Osteoblast (primary cell): ENCODE measurements around the gene COL4A1. TPM values are rescaled to one million over a fixed set of nuclear protein-coding genes. Genes with fewer than 3 reads are reported as not detected.

Experiments
- DNase-seq: peaks from one replicate; pipeline ENCODE4 v3.0.0; 2011; ENCODE audit warnings: low spot score, mixed read lengths; ENCODE audit not compliant: insufficient read length; ENCODE audit errors: missing footprints
- H2AFZ ChIP-seq: 2 replicates; pipeline ENCODE4 v1.6.0; 2011; ENCODE audit warnings: mild to moderate bottlenecking, low read length
- H3K27ac ChIP-seq: 2 replicates; pipeline ENCODE4 v1.5.1; 2011; ENCODE audit warnings: mild to moderate bottlenecking, low read depth, low read length, moderate library complexity
- H3K27me3 ChIP-seq: 2 replicates; pipeline ENCODE4 v1.6.0; 2012; ENCODE audit warnings: mild to moderate bottlenecking, control low read depth, inconsistent platforms, low read length, moderate library complexity; ENCODE audit not compliant: insufficient read depth
- H3K36me3 ChIP-seq: 2 replicates; pipeline ENCODE4 v1.5.1; 2011; ENCODE audit warnings: mild to moderate bottlenecking, low read length, control low read depth, moderate library complexity; ENCODE audit not compliant: insufficient read depth
- H3K4me1 ChIP-seq: 2 replicates; pipeline ENCODE4 v1.5.1; 2011; ENCODE audit warnings: mild to moderate bottlenecking, low read length, control low read depth, moderate library complexity; ENCODE audit not compliant: insufficient read depth
- H3K4me2 ChIP-seq: 2 replicates; pipeline ENCODE4 v1.6.0; 2011; ENCODE audit warnings: mild to moderate bottlenecking, low read length; ENCODE audit not compliant: insufficient read depth
- H3K4me3 ChIP-seq: fragments of 200-600 bp; sonication (generic); 3 replicates; pipeline ENCODE4 v1.5.1; 2012; ENCODE audit warnings: mild to moderate bottlenecking, low read length, inconsistent platforms; ENCODE audit not compliant: insufficient read depth
- H3K79me2 ChIP-seq: 2 replicates; pipeline ENCODE4 v1.6.0; 2012; ENCODE audit warnings: mild to moderate bottlenecking, low read length, control low read depth, inconsistent platforms; ENCODE audit not compliant: insufficient read depth
- H3K9me3 ChIP-seq: 2 replicates; pipeline ENCODE4 v1.5.1; 2011; ENCODE audit warnings: low read depth, low read length, control low read depth
- H4K20me1 ChIP-seq: 2 replicates; pipeline ENCODE4 v1.6.0; 2012; ENCODE audit warnings: mild to moderate bottlenecking, low read length, control low read depth; ENCODE audit not compliant: insufficient read depth
- total RNA-seq: library from RNA; depleted of rRNA; stranded (reverse); fragments of >200 nt; gene quantifications from 2 replicates; pipeline ENCODE4 v1.2.3, GENCODE V29; 2012
- TF ChIP-seq, protein P1 (sequence below): IDR thresholded peaks from 2 replicates; pipeline ENCODE4 v1.5.1; 2011; ENCODE audit warnings: mild to moderate bottlenecking, low read depth, low read length, moderate library complexity; ENCODE audit errors: extremely low read depth

Gene COL4A1
- total RNA-seq, 1 donor: 412 TPM

DNA sequence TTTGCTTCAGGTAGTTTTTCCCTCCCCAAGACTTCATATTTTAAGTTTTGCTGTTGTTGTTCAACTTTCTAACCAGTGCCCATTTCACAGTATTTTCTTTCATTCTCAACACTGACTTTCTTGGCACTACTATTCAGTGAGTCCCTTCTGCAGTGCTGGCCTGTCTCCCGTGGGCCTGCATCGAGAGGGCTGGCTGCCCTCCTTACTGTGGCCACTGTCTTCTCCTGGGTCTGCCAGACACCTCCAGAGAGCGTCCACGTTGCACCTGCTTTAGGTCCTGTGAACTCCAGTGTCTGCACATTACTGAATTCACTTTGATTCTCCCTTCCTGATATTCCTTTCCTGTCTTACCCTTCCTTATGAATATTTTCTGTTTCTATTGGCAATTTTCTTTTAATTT, 27.3 kb downstream of the COL4A1 start:
- Histone ChIP-seq H3K27ac (no peak overlapping the region), H2AFZ (no peak overlapping the region), H4K20me1 (peaks cover 63% of the 10 kb centered on the region)

DNA sequence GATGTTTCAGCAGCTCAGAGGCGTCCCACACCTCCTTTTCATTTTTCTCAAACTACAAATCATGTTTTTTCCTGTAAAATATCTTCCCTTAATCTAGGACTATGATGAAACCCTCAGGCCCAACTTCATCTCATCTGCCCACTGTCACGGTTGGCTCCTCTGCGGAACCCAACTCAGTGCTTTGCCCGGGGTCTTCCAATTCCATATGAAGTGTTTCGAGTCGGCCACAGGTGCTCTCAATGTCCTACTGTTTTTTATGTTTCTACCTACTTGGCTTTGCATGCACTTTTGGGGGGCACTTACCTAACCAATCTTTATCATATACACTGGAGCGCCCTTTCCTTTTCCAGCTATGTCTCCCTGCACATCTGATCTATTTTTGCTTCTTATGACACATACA, 28.1 kb downstream of the COL4A1 start:
- TF ChIP-seq, protein P1, sequence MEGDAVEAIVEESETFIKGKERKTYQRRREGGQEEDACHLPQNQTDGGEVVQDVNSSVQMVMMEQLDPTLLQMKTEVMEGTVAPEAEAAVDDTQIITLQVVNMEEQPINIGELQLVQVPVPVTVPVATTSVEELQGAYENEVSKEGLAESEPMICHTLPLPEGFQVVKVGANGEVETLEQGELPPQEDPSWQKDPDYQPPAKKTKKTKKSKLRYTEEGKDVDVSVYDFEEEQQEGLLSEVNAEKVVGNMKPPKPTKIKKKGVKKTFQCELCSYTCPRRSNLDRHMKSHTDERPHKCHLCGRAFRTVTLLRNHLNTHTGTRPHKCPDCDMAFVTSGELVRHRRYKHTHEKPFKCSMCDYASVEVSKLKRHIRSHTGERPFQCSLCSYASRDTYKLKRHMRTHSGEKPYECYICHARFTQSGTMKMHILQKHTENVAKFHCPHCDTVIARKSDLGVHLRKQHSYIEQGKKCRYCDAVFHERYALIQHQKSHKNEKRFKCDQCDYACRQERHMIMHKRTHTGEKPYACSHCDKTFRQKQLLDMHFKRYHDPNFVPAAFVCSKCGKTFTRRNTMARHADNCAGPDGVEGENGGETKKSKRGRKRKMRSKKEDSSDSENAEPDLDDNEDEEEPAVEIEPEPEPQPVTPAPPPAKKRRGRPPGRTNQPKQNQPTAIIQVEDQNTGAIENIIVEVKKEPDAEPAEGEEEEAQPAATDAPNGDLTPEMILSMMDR: no peak
- H3K36me3 ChIP-seq: peaks cover 24% of the 10 kb centered on the region
- H2AFZ ChIP-seq: no peak overlapping the region
- peaks cover 63% of the 10 kb centered on the region for H4K20me1 ChIP-seq
- no peaks in the 10 kb centered on the region for H3K27me3 ChIP-seq
- peaks cover 6% of the 10 kb centered on the region for H3K4me1 ChIP-seq
- DNase-seq: no peak
- no peak overlapping the region for H3K4me3 ChIP-seq
- H3K4me2 ChIP-seq: no peak overlapping the region
- peaks cover 88% of the 10 kb centered on the region for H3K79me2 ChIP-seq
- no peaks in the 10 kb centered on the region for H3K9me3 ChIP-seq
- no peak overlapping the region for H3K27ac ChIP-seq

More for the DNA sequence above, 27.3 kb downstream of the COL4A1 start:
- TF ChIP-seq, protein P1: no peak
- Histone ChIP-seq H3K36me3 (peaks cover 24% of the 10 kb centered on the region), H3K79me2 (peaks cover 85% of the 10 kb centered on the region), H3K4me3 (no peak overlapping the region), H3K9me3 (no peaks in the 10 kb centered on the region), H3K4me2 (no peak overlapping the region), H3K27me3 (no peaks in the 10 kb centered on the region), H3K4me1 (peaks cover 14% of the 10 kb centered on the region)
- DNase-seq: no peak

DNA sequence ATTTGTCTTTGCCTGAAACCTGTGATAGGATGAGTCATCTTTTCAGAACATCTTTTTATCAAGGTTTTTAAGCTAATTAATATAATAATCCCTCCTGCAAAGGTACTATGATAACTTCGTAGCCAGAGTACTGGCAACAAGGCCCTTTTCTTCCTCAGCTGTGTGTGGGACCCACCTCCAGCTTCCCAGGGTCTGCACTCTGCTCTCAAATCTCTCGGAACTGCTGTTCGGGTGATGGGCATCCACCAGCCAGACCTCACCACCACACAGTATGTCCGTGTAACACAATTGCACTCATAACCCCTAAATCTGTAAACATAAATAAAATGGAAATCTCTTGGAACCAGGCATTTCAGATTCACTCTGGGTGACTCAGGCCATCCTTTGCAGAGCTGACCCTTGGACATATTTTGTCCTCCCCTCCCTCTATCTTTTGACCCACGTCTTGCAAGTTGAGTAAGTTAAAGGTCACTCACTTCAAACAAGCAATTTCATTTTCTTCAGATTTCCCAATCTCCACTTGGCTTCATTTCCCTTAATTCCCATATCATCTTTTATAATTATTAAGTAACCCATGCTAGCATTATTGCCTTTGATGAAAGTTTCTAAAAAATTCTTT, 29.5 kb downstream of the COL4A1 start:
- Histone ChIP-seq H3K27ac (no peak overlapping the region), H3K27me3 (no peaks in the 10 kb centered on the region), H3K9me3 (no peaks in the 10 kb centered on the region), H3K4me1 (no peaks in the 10 kb centered on the region), H2AFZ (no peak overlapping the region), H3K36me3 (peaks cover 29% of the 10 kb centered on the region), H4K20me1 (peaks cover 55% of the 10 kb centered on the region), H3K79me2 (peaks cover 87% of the 10 kb centered on the region), H3K4me3 (no peak overlapping the region), H3K4me2 (no peak overlapping the region)
- no peak for DNase-seq
- TF ChIP-seq, protein P1: no peak

DNA sequence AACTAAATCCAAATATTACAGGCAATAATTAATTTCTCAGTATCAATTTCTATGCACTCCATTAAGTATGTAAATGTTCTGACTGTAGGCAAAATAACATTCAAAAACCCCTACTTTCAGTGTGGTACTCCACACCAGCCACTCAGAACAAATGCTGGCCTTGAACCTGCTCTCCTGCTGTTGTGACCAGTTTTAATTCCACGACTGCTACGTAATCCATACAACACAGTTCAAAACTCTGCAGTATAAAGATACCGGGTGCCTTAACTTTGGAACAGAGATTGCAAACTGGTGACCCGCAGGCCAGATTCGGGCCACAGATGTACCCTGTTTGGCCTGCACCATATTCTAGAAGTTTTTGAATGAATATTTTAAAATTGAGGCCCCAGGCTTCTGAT, 30.4 kb downstream of the COL4A1 start:
- DNase-seq: no peak
- Histone ChIP-seq H2AFZ (no peak overlapping the region), H3K9me3 (no peaks in the 10 kb centered on the region), H3K27ac (no peak overlapping the region), H3K27me3 (no peaks in the 10 kb centered on the region), H3K36me3 (peaks cover 27% of the 10 kb centered on the region), H3K79me2 (peaks cover 83% of the 10 kb centered on the region), H4K20me1 (peaks cover 46% of the 10 kb centered on the region), H3K4me1 (no peaks in the 10 kb centered on the region), H3K4me3 (no peak overlapping the region), H3K4me2 (no peak overlapping the region)
- TF ChIP-seq, protein P1: no peak
